HCT116 (cell line): Measurements from ENCODE around the gene NMU. TPM values are rescaled to one million over a fixed set of nuclear protein-coding genes. Genes with fewer than 3 reads are reported as not detected.

ENCODE experiments used
- ATAC-seq: fragments of 200-7000 bp; cut with Tn5 transposase; 2 replicates; pipeline ENCODE4 v1.9.1; 2020; ENCODE audit warnings: mild to moderate bottlenecking, moderate library complexity
- BruUV-seq: library from RNA; stranded (reverse); fragments of 400-500 nt; replicated peaks from 2 replicates; lab custom pipeline; 2021; lab: Mats Ljungman, UMichigan
- CTCF ChIA-PET: fragments of 300-600 bp; sonication (Branson Sonifier 250); formaldehyde crosslinking; loops from one replicate; lab custom pipeline; 2021; ENCODE audit warnings: antibody characterized with exemption; lab: Charles Lee
- POLR2A ChIA-PET: fragments of 300-600, 350-600 bp; sonication (Branson Sonifier 250); formaldehyde crosslinking; loops from one replicate; lab custom pipeline; 2021; ENCODE audit warnings: antibody characterized with exemption; lab: Charles Lee
- RAD21 ChIA-PET, 2 experiments: fragments of 300-600 bp; sonication (Branson Sonifier 250); formaldehyde crosslinking; loops; one replicate each; lab custom pipeline; 2023; ENCODE audit warnings: low total read pairs in 2 of 2; ENCODE audit not compliant: uncharacterized antibody in 2 of 2, unreplicated experiment in 2 of 2, low non-redundant PET in 1 of 2; lab: Charles Lee
- DNase-seq: peaks from one replicate; pipeline ENCODE4 v3.0.0-alpha.2; 2010; ENCODE audit warnings: low read depth, low spot score
- H2AFZ ChIP-seq: fragments of 200-600 bp; shearing (Covaris generic), sonication (generic); 2 replicates; pipeline ENCODE4 v1.6.1; 2017; ENCODE audit warnings: low read depth, mixed run types, mixed read lengths, antibody characterized with exemption, low read length; ENCODE audit not compliant: poor library complexity, severe bottlenecking
- H3K27ac ChIP-seq: 2 replicates; pipeline ENCODE4 v1.5.1; 2012; ENCODE audit warnings: low read depth, low read length
- H3K27me3 ChIP-seq: fragments of 200-600 bp; sonication (generic); 2 replicates; pipeline ENCODE4 v1.6.1; 2016; ENCODE audit warnings: mixed run types, low read length, mixed read lengths; ENCODE audit not compliant: insufficient read depth
- H3K36me3 ChIP-seq, 2 experiments: fragments of 200-500 bp in 1 of 2; fragments of 200-600 bp in 1 of 2; sonication (Bioruptor generic) in 1 of 2; sonication (generic) in 1 of 2; 2 replicates each; pipeline versions ENCODE4 v1.5.1 to v1.6.1; 2014 to 2016; ENCODE audit warnings: low read length in 2 of 2, inconsistent platforms in 1 of 2, mixed read lengths in 1 of 2, mixed run types in 1 of 2; ENCODE audit not compliant: insufficient read depth in 2 of 2, control insufficient read depth in 1 of 2
- H3K4me1 ChIP-seq, 2 experiments: fragments of 200-600 bp in 1 of 2; sonication (generic) in 1 of 2; 2 replicates each; pipeline versions ENCODE4 v1.5.1 to v1.6.1; 2012 to 2017; ENCODE audit warnings: low read length in 2 of 2, inconsistent platforms in 1 of 2, mild to moderate bottlenecking in 1 of 2, mixed read lengths in 1 of 2, mixed run types in 1 of 2, moderate library complexity in 1 of 2; ENCODE audit not compliant: insufficient read depth in 2 of 2, control insufficient read depth in 1 of 2
- H3K4me2 ChIP-seq: fragments of 200-600 bp; sonication (generic); 2 replicates; pipeline ENCODE4 v1.6.1; 2017; ENCODE audit warnings: mixed run types, low read length, mixed read lengths
- H3K4me3 ChIP-seq, 2 experiments: fragments of 200-600 bp in 1 of 2; sonication (generic) in 1 of 2; replicated peaks in 1 of 2; 2 replicates each; pipeline ENCODE4 v1.5.1; 2011 to 2016; ENCODE audit warnings: low read length in 2 of 2, control low read depth in 1 of 2, low read depth in 1 of 2, mild to moderate bottlenecking in 1 of 2, mixed read lengths in 1 of 2, mixed run types in 1 of 2
- H3K79me2 ChIP-seq: fragments of 200-600 bp; sonication (generic); 2 replicates; pipeline ENCODE4 v1.6.1; 2017; ENCODE audit warnings: mild to moderate bottlenecking, mixed run types, low read length, moderate library complexity, mixed read lengths; ENCODE audit not compliant: insufficient read depth
- H3K9ac ChIP-seq: fragments of 200-600 bp; sonication (generic); 2 replicates; pipeline ENCODE4 v1.6.1; 2016; ENCODE audit warnings: low read length, mixed read lengths
- H3K9me2 ChIP-seq: fragments of 200-600 bp; sonication (generic), shearing (Covaris generic); 2 replicates; pipeline ENCODE4 v1.6.1; 2017; ENCODE audit warnings: mixed run types, mild to moderate bottlenecking, moderate library complexity; ENCODE audit not compliant: insufficient read depth
- H3K9me3 ChIP-seq, 2 experiments: fragments of 200-500 bp in 1 of 2; fragments of 200-600 bp in 1 of 2; sonication (Bioruptor generic) in 1 of 2; sonication (generic) in 1 of 2; 2 replicates each; pipeline ENCODE4 v1.6.1; 2014 to 2017; ENCODE audit warnings: low read length in 2 of 2, mixed read lengths in 2 of 2, inconsistent platforms in 1 of 2, low read depth in 1 of 2, mild to moderate bottlenecking in 1 of 2, mixed run types in 1 of 2, moderate library complexity in 1 of 2; ENCODE audit not compliant: control insufficient read depth in 1 of 2, insufficient read depth in 1 of 2
- H4K20me1 ChIP-seq: fragments of 200-600 bp; sonication (generic), shearing (Covaris generic); 2 replicates; pipeline ENCODE4 v1.6.1; 2017; ENCODE audit warnings: mixed run types, mild to moderate bottlenecking, moderate library complexity; ENCODE audit not compliant: insufficient read depth
- CBX3 ChIP-seq: IDR thresholded peaks from 2 replicates; pipeline ENCODE4 v1.6.1; 2012; ENCODE audit warnings: low read depth
- CEBPB ChIP-seq: IDR thresholded peaks from 2 replicates; pipeline ENCODE4 v1.6.1; 2012; ENCODE audit warnings: low read depth
- ELF1 ChIP-seq: IDR thresholded peaks from 2 replicates; pipeline ENCODE4 v1.6.1; 2012; ENCODE audit warnings: low read depth, borderline replicate concordance
- EZH2 ChIP-seq: fragments of 200-600 bp; sonication (generic); IDR thresholded peaks from 2 replicates; pipeline ENCODE4 v1.6.1; 2017; ENCODE audit warnings: antibody characterized with exemption, mixed run types
- EZH2phosphoT487 ChIP-seq: fragments of 200-600 bp; IDR thresholded peaks from 2 replicates; pipeline ENCODE4 v1.6.1; 2018; ENCODE audit warnings: antibody characterized with exemption, borderline replicate concordance
- JUND ChIP-seq: IDR thresholded peaks from 2 replicates; pipeline ENCODE4 v1.6.1; 2012
- POLR2AphosphoS5 ChIP-seq: IDR thresholded peaks from 2 replicates; pipeline ENCODE4 v1.6.1; 2011; ENCODE audit warnings: mild to moderate bottlenecking, low read depth, low read length, moderate library complexity
- SIN3A ChIP-seq: IDR thresholded peaks from 2 replicates; pipeline ENCODE4 v1.6.1; 2012; ENCODE audit warnings: low read depth
- SP1 ChIP-seq: IDR thresholded peaks from 2 replicates; pipeline ENCODE4 v1.6.1; 2012; ENCODE audit warnings: low read depth
- SRF ChIP-seq: IDR thresholded peaks from 2 replicates; pipeline ENCODE4 v1.6.1; 2012; ENCODE audit warnings: low read depth
- TCF7L2 ChIP-seq: IDR thresholded peaks from 2 replicates; pipeline ENCODE4 v1.7.0; 2011; ENCODE audit warnings: borderline replicate concordance, inconsistent platforms; ENCODE audit not compliant: insufficient read depth, insufficient read length; ENCODE audit errors: extremely low read depth
- YY1 ChIP-seq: IDR thresholded peaks from 2 replicates; pipeline ENCODE4 v1.6.1; 2011; ENCODE audit warnings: low read length, low read depth, moderate library complexity, mild to moderate bottlenecking; ENCODE audit not compliant: insufficient replicate concordance; ENCODE audit errors: extremely low read depth
- intact Hi-C: fragments of 100-400 bp; cut with micrococcal nuclease; formaldehyde crosslinking; loops from 2 replicates; pipeline ENCODE4 v1.10.0; 2022
- total RNA-seq: library from RNA; stranded (reverse); gene quantifications from one replicate; pipeline ENCODE4 v1.2.1, GENCODE V29; 2021; ENCODE audit not compliant: unreplicated experiment
- TF ChIP-seq, protein P1 (sequence below): IDR thresholded peaks from 2 replicates; pipeline ENCODE4 v1.6.1; 2012
- TF ChIP-seq, protein P2 (sequence below): IDR thresholded peaks from 2 replicates; pipeline ENCODE4 v1.6.1; 2011; ENCODE audit warnings: mild to moderate bottlenecking, low read length, moderate library complexity; ENCODE audit not compliant: insufficient replicate concordance; ENCODE audit errors: extremely low read depth
- TF ChIP-seq, protein P3 (sequence below): IDR thresholded peaks from 2 replicates; pipeline ENCODE4 v1.6.1; 2012

Gene NMU
- total RNA-seq, 1 experiment from 2014 or later: 81.1 TPM

DNA sequence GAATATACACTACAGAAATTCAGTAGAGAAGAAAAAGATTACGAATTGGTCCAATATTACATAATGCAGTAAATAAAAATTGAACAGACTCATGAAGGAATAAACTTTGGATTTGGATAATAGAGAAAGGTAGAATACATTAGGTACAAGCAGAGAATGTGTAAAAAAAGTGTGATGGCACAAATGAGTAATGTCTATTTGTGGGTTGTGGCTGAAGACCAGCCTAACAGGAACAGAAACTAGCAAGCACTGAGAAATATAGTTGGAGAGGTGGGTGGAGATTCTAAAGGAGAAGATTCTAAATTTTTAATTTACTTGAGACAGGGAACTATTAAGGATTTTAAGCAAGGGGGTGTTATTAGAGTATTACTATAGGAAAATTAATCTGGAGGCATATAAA, 74.2 kb downstream of the NMU start:
- ATAC-seq: no peak
- Histone ChIP-seq H3K4me2 (no peak overlapping the region), H3K79me2 (no peaks in the 10 kb centered on the region), H4K20me1 (no peaks in the 10 kb centered on the region), H2AFZ (no peak overlapping the region), H3K36me3 (no peaks in the 10 kb centered on the region), H3K4me1 (no peaks in the 10 kb centered on the region), H3K27me3 (no peaks in the 10 kb centered on the region), H3K9me2 (no peaks in the 10 kb centered on the region), H3K9ac (no peak overlapping the region), H3K9me3 (no peaks in the 10 kb centered on the region), H3K4me3 (no peak overlapping the region), H3K27ac (no peak overlapping the region)
- ChIA-PET CTCF (no interaction called here), RAD21 (no interaction called here), POLR2A (no interaction called here)
- TF ChIP-seq SP1: no peak
- no peak for TF ChIP-seq SRF
- TF ChIP-seq CEBPB: no peak
- no peak for TF ChIP-seq SIN3A
- no peak for TF ChIP-seq JUND
- TF ChIP-seq CBX3: no peak
- no peak for TF ChIP-seq POLR2AphosphoS5
- TF ChIP-seq ELF1: no peak
- TF ChIP-seq EZH2phosphoT487: no peak
- TF ChIP-seq, protein P1, sequence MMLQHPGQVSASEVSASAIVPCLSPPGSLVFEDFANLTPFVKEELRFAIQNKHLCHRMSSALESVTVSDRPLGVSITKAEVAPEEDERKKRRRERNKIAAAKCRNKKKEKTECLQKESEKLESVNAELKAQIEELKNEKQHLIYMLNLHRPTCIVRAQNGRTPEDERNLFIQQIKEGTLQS: no peak
- TF ChIP-seq TCF7L2: no peak
- TF ChIP-seq, protein P2, sequence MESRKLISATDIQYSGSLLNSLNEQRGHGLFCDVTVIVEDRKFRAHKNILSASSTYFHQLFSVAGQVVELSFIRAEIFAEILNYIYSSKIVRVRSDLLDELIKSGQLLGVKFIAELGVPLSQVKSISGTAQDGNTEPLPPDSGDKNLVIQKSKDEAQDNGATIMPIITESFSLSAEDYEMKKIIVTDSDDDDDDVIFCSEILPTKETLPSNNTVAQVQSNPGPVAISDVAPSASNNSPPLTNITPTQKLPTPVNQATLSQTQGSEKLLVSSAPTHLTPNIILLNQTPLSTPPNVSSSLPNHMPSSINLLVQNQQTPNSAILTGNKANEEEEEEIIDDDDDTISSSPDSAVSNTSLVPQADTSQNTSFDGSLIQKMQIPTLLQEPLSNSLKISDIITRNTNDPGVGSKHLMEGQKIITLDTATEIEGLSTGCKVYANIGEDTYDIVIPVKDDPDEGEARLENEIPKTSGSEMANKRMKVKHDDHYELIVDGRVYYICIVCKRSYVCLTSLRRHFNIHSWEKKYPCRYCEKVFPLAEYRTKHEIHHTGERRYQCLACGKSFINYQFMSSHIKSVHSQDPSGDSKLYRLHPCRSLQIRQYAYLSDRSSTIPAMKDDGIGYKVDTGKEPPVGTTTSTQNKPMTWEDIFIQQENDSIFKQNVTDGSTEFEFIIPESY: no peak
- TF ChIP-seq, protein P3, sequence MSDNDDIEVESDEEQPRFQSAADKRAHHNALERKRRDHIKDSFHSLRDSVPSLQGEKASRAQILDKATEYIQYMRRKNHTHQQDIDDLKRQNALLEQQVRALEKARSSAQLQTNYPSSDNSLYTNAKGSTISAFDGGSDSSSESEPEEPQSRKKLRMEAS: no peak
- no peak for TF ChIP-seq EZH2
- TF ChIP-seq YY1: no peak
- intact Hi-C loops: no loop called here
- BruUV-seq: no TSS peak
- DNase-seq: no peak
